Sigmoid colon (tissue), 7 donors: Measurements from ENCODE around the gene PDCL3. TPM values are rescaled to one million over a fixed set of nuclear protein-coding genes. Genes with fewer than 3 reads are reported as not detected.

Source experiments
- DNase-seq: peaks from one replicate; pipeline ENCODE4 v3.0.0-alpha.2; 2019
- H3K27ac ChIP-seq, 4 donors: fragments of 200-600 bp; sonication (generic); one replicate each; pipeline ENCODE4 v1.5.1; 2016 to 2019; ENCODE audit warnings: mild to moderate bottlenecking in 1 of 4
- H3K27me3 ChIP-seq, 3 donors: fragments of 200-600 bp; sonication (generic); one replicate each; pipeline ENCODE4 v1.5.1; 2019; ENCODE audit warnings: mild to moderate bottlenecking in 1 of 3
- H3K36me3 ChIP-seq, 4 donors: fragments of 200-600 bp; sonication (generic); one replicate each; pipeline ENCODE4 v1.5.1; 2016 to 2019
- H3K4me1 ChIP-seq, 4 donors: fragments of 200-600 bp; sonication (generic); one replicate each; pipeline ENCODE4 v1.5.1; 2017 to 2019
- H3K4me3 ChIP-seq, 4 donors: fragments of 200-600 bp; sonication (generic); one replicate each; pipeline ENCODE4 v1.5.1; 2017 to 2019; ENCODE audit warnings: mild to moderate bottlenecking in 2 of 4, moderate library complexity in 1 of 4
- H3K9me3 ChIP-seq, 4 donors: fragments of 200-600 bp in 3 of 4; sonication (generic) in 3 of 4; one replicate each; pipeline versions ENCODE4 v1.5.1 to v1.6.1; 2013 to 2019
- EP300 ChIP-seq, 4 donors: sonication (generic); formaldehyde crosslinking; IDR thresholded peaks; one replicate each; pipeline ENCODE4 v1.6.1; 2017; ENCODE audit warnings: antibody characterized with exemption in 4 of 4
- POLR2A ChIP-seq, 2 donors: fragments of 450-650 bp; IDR thresholded peaks; one replicate each; pipeline ENCODE4 v1.6.1; 2016; ENCODE audit warnings: antibody characterized with exemption in 2 of 2, mild to moderate bottlenecking in 2 of 2, moderate library complexity in 2 of 2
- POLR2AphosphoS5 ChIP-seq, 4 donors: sonication (generic); formaldehyde crosslinking; IDR thresholded peaks; one replicate each; pipeline ENCODE4 v1.6.1; 2017; ENCODE audit warnings: antibody characterized with exemption in 4 of 4
- WGBS, 2 donors: extraction: QIAGEN DNeasy Blood & Tissue Kit; methylation state at CpG; one replicate each; pipeline ENCODE4 v1.1.7; 2013; 5-methylcytosine and 5-hydroxymethylcytosine counted together
- intact Hi-C: fragments of 100-400 bp; cut with DNase I; formaldehyde crosslinking; loops from one replicate; pipeline ENCODE4 v1.15.1; 2023
- polyA plus RNA-seq, 3 donors: library from polyadenylated mRNA; stranded (reverse); fragments of 200-250 nt; gene quantifications; one replicate each; pipeline ENCODE4 v1.2.3, GENCODE V29; 2013
- total RNA-seq, 4 donors: library from RNA; depleted of rRNA; stranded (reverse); fragments of >200 nt; gene quantifications; one replicate each; pipeline ENCODE4 v1.1.0, GENCODE V29; 2016
- TF ChIP-seq, protein P1 (sequence below), 4 experiments: fragments of 450-650 bp in 3 of 4; fragments of 200-600 bp in 1 of 4; IDR thresholded peaks; one replicate each; pipeline ENCODE4 v1.5.1; 2016 to 2019; ENCODE audit warnings: antibody characterized with exemption in 4 of 4, mild to moderate bottlenecking in 3 of 4, moderate library complexity in 2 of 4
- donor health status: healthy with polysubstance abuse.
- donor health status: Bipolar disorder and iron deficiency.
- donor health status: healthy.

The PDCL3 gene
- total RNA-seq (10 to 100 TPM; 23.5 to 41.3 (median 31.3) TPM), polyA plus RNA-seq (10 to 100 TPM; 25.8 to 40.2 (median 36.8) TPM)

- WGBS, 2 donors = 0% methylated on average over 62 of the region's 62 CpGs
- Histone ChIP-seq H3K36me3 (peaks cover 0 to 18% (median 0%) of the 10 kb centered on the region in 4 donors), H3K9me3 (no peaks in the 10 kb centered on the region), H3K27ac (peak within 1 kb of the TSS; percentile 85 to 92 (median 90)), H3K4me3 (peak within 1 kb of the TSS; percentile 70 to 87 (median 74)), H3K4me1 (peaks cover 0 to 30% (median 26%) of the 10 kb centered on the region in 4 donors), H3K27me3 (no peaks in the 10 kb centered on the region)
- peak; percentile 99 for DNase-seq
- intact Hi-C loops = loop anchor here (2.0 kb wide), 2 partner anchors 108 to 136 kb away; no protein-coding TSS in a partner anchor
- TF ChIP-seq EP300 (IDR thresholded peaks at IDR 0.05) = peak in 1 of 4 donors; percentile 69
- TF ChIP-seq POLR2A (IDR thresholded peaks at IDR 0.05) = peak in 1 of 2 donors; percentile 67
- TF ChIP-seq, protein P1, sequence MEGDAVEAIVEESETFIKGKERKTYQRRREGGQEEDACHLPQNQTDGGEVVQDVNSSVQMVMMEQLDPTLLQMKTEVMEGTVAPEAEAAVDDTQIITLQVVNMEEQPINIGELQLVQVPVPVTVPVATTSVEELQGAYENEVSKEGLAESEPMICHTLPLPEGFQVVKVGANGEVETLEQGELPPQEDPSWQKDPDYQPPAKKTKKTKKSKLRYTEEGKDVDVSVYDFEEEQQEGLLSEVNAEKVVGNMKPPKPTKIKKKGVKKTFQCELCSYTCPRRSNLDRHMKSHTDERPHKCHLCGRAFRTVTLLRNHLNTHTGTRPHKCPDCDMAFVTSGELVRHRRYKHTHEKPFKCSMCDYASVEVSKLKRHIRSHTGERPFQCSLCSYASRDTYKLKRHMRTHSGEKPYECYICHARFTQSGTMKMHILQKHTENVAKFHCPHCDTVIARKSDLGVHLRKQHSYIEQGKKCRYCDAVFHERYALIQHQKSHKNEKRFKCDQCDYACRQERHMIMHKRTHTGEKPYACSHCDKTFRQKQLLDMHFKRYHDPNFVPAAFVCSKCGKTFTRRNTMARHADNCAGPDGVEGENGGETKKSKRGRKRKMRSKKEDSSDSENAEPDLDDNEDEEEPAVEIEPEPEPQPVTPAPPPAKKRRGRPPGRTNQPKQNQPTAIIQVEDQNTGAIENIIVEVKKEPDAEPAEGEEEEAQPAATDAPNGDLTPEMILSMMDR (IDR thresholded peaks at IDR 0.05) = no peak
- peak; percentile 75 to 94 (median 77) for TF ChIP-seq POLR2AphosphoS5 (IDR thresholded peaks at IDR 0.05)
These were observed at the start of gene PDCL3 for GRCh38 chr2:100562613-100563406. TSS of gene PDCL3 (plus strand) at chr2:100562993. CDS start at chr2:100563068, 75 bp downstream.

DNA sequence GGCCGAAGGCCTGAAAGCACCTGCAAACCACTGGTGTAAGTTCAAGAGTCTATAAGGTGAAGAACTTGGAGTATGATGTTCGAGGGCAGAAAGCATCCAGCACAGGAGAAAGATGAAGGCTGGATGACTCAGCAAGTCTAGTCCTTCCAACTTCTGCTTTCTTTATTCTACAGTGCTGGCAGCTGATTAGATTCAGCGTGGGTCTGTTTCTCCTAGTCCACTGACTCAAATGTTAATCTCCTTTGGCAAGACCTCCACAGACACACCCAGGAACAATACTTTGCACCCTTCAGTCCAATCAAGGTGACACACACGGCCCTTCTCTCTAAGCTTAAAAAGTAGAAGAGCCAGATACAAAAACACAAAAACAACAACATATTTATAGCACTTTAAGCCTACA lies 49.1 kb upstream of the PDCL3 start:
- WGBS, 2 donors = 46 to 55% methylated on average over 4 of the region's 4 CpGs
- intact Hi-C loops = no loop called here
- H3K27ac ChIP-seq = no peak overlapping the region
- no peaks in the 10 kb centered on the region for H3K27me3 ChIP-seq
- H3K9me3 ChIP-seq = no peaks in the 10 kb centered on the region
- no peak overlapping the region for H3K4me3 ChIP-seq
- H3K36me3 ChIP-seq = no peaks in the 10 kb centered on the region
- no peaks in the 10 kb centered on the region for H3K4me1 ChIP-seq
- no peak for DNase-seq
- TF ChIP-seq, protein P1 (IDR thresholded peaks at IDR 0.05) = no peak
- TF ChIP-seq POLR2AphosphoS5 (IDR thresholded peaks at IDR 0.05) = no peak
- TF ChIP-seq EP300 (IDR thresholded peaks at IDR 0.05) = no peak
- no peak for TF ChIP-seq POLR2A (IDR thresholded peaks at IDR 0.05)

GRCh38 chr2:100517556-100517955 lies 45.2 kb upstream of the PDCL3 start:
- Histone ChIP-seq H3K4me1 (no peaks in the 10 kb centered on the region), H3K9me3 (no peaks in the 10 kb centered on the region), H3K4me3 (no peak overlapping the region), H3K36me3 (no peaks in the 10 kb centered on the region), H3K27ac (no peak overlapping the region), H3K27me3 (no peaks in the 10 kb centered on the region)
- intact Hi-C loops = no loop called here
- 78 to 79% methylated on average over 1 of the region's 1 CpG for WGBS, 2 donors
- no peak for DNase-seq
- TF ChIP-seq, protein P1 (IDR thresholded peaks at IDR 0.05) = no peak
- TF ChIP-seq POLR2AphosphoS5 (IDR thresholded peaks at IDR 0.05) (no peak), POLR2A (IDR thresholded peaks at IDR 0.05) (no peak), EP300 (IDR thresholded peaks at IDR 0.05) (no peak)

GRCh38 chr2:100518801-100519200 lies 44.0 kb upstream of the PDCL3 start:
- H3K36me3 ChIP-seq = no peaks in the 10 kb centered on the region
- WGBS, 2 donors = 64 to 75% methylated on average over 2 of the region's 2 CpGs

More at GRCh38 chr2:100518801-100519200, 44.0 kb upstream of the PDCL3 start:
- intact Hi-C loops = no loop called here
- H3K4me3 ChIP-seq = no peak overlapping the region
- TF ChIP-seq POLR2A (IDR thresholded peaks at IDR 0.05) = no peak
- no peak for TF ChIP-seq EP300 (IDR thresholded peaks at IDR 0.05)
- no peak for TF ChIP-seq POLR2AphosphoS5 (IDR thresholded peaks at IDR 0.05)
- TF ChIP-seq, protein P1 (IDR thresholded peaks at IDR 0.05) = no peak
- no peaks in the 10 kb centered on the region for H3K9me3 ChIP-seq
- H3K27ac ChIP-seq = no peak overlapping the region
- DNase-seq = no peak
- no peaks in the 10 kb centered on the region for H3K4me1 ChIP-seq
- no peaks in the 10 kb centered on the region for H3K27me3 ChIP-seq
